Measurements from ENCODE around the gene ARFGEF2. TPM values are rescaled to one million over a fixed set of nuclear protein-coding genes. Genes with fewer than 3 reads are reported as not detected.
"Not testable (repeated sequence)": the region's sequence is repeated elsewhere in the genome, so short reads cannot be mapped to it uniquely, and the experiment has no call there.

Gene ARFGEF2
- total RNA-seq, 2 donors from 2014 or later = 23.2 to 27.5 TPM

GRCh38 chr20:48970681-48971365 is 49.3 kb downstream of the ARFGEF2 start:
- no peak for DNase-seq (ENCODE audit: low spot score)
- intact Hi-C loops (cut with DNase I) = no loop called here

- intact Hi-C loops (cut with DNase I) = no loop called here
- DNase-seq (ENCODE audit: low spot score) = no peak
These were observed 50.4 kb downstream of the ARFGEF2 start for GRCh38 chr20:48971956-48972355.

- DNase-seq (ENCODE audit: low spot score) = no peak
- intact Hi-C loops (cut with DNase I) = no loop called here
These were observed 51.3 kb downstream of the ARFGEF2 start for GRCh38 chr20:48972816-48973215.

- no peak for DNase-seq (ENCODE audit: low spot score)
- intact Hi-C loops (cut with DNase I) = no loop called here
These were observed 54.4 kb downstream of the ARFGEF2 start for GRCh38 chr20:48975955-48976354.

GRCh38 chr20:48979980-48980379 is 58.5 kb downstream of the ARFGEF2 start:
- DNase-seq (ENCODE audit: low spot score); intact Hi-C loops (cut with DNase I): not testable (repeated sequence)

- DNase-seq (ENCODE audit: low spot score) = no peak
- intact Hi-C loops (cut with DNase I) = no loop called here
These were observed 62.2 kb downstream of the ARFGEF2 start for GRCh38 chr20:48983423-48984400.

- DNase-seq (ENCODE audit: low spot score) = no peak
- intact Hi-C loops (cut with DNase I) = loop anchor here in 1 of 2 donors (5.0 kb wide), 1 partner anchor 1778 kb away; no protein-coding TSS in a partner anchor
These were observed 63.2 kb downstream of the ARFGEF2 start for GRCh38 chr20:48984575-48985219.

- DNase-seq (ENCODE audit: low spot score) = no peak
- intact Hi-C loops (cut with DNase I) = loop anchor here in 1 of 2 donors (5.0 kb wide), 1 partner anchor 1775 kb away; no protein-coding TSS in a partner anchor
These were observed 65.4 kb downstream of the ARFGEF2 start for GRCh38 chr20:48986899-48987298.

- intact Hi-C loops (cut with DNase I) = loop anchor here in 1 of 2 donors (5.0 kb wide), 1 partner anchor 82 kb away; no protein-coding TSS in a partner anchor
These were observed 69.0 kb downstream of the ARFGEF2 start for GRCh38 chr20:48990467-48990866.

GRCh38 chr20:48995589-48995988 is 74.1 kb downstream of the ARFGEF2 start:
- no peak for DNase-seq (ENCODE audit: low spot score)
- intact Hi-C loops (cut with DNase I) = no loop called here

More at GRCh38 chr20:48990467-48990866, 69.0 kb downstream of the ARFGEF2 start:
- DNase-seq (ENCODE audit: low spot score) = no peak

GRCh38 chr20:48999890-49000870 is 78.7 kb downstream of the ARFGEF2 start:
- intact Hi-C loops (cut with DNase I) = no loop called here
- DNase-seq (ENCODE audit: low spot score) = no peak

- intact Hi-C loops (cut with DNase I) = no loop called here
- DNase-seq (ENCODE audit: low spot score) = no peak
These were observed 80.2 kb downstream of the ARFGEF2 start for GRCh38 chr20:49001741-49002140.

- no peak for DNase-seq (ENCODE audit: low spot score)
- intact Hi-C loops (cut with DNase I) = no loop called here
These were observed 85.0 kb downstream of the ARFGEF2 start for GRCh38 chr20:49006446-49006980.

GRCh38 chr20:49009899-49010631 is 88.6 kb downstream of the ARFGEF2 start:
- DNase-seq (ENCODE audit: low spot score) = no peak
- intact Hi-C loops (cut with DNase I) = no loop called here

- intact Hi-C loops (cut with DNase I) = no loop called here
- DNase-seq (ENCODE audit: low spot score) = no peak
These were observed 102.7 kb downstream of the ARFGEF2 start for GRCh38 chr20:49024220-49024619.

- intact Hi-C loops (cut with DNase I) = not testable (repeated sequence)
These were observed 106.7 kb downstream of the ARFGEF2 start for GRCh38 chr20:49028177-49028576.

GRCh38 chr20:49028684-49029083 is 107.2 kb downstream of the ARFGEF2 start:
- intact Hi-C loops (cut with DNase I) = no loop called here
- no peak for DNase-seq (ENCODE audit: low spot score)

More at GRCh38 chr20:49028177-49028576, 106.7 kb downstream of the ARFGEF2 start:
- DNase-seq (ENCODE audit: low spot score) = not testable (repeated sequence)

Measured in posterior vena cava (tissue), 2 donors.